ENCODE data around the gene CRB3.

Gene CRB3

DNA sequence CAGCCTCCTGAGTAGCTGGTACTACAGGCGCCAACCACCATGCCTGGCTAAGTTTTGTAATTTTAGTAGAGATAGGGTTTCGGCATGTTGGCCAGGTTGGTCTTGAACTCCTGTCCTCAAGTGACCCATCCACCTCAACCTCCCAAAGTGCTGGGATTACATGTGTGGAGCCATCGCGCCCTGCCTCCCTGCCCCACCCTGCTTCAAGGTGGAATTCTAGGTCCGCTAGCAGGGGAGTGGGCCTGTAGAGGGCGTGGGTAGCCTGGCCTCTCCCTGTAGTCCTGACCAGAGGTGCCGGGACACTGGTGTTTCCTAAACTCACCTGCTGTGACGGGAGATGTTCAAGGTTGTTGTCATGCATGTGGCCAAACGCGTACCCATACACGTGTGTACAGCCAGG is 30.9 kb upstream of the CRB3 start:
- DNase-seq (ENCODE audit: low spot score), result no peak

DNA sequence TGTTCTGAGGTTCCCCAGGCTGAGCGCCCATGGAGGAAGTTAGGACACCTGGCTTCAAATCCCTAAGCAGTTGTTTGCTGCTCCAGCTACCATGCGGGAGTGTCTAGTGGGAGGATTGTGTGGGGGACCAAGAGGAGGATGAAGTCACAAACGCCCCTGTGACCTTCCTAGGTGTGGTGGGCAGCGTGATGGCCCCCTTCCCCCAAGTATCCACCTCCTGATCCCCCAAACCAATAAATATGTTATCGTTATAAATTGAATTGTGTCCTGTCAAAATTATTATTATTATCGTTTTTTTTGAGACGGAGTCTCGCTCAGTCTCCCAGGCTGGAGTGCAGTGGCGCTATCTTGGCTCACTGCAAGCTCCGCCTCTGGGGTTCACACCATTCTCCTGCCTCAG is 30.4 kb upstream of the CRB3 start, which contains the start of gene SLC25A41:
Gene SLC25A41 (minus strand): TSS at position 101 of the 400 bp plus-strand sequence. CDS start 70 bp downstream, at position 31.
- DNase-seq (ENCODE audit: low spot score), result no peak

DNA sequence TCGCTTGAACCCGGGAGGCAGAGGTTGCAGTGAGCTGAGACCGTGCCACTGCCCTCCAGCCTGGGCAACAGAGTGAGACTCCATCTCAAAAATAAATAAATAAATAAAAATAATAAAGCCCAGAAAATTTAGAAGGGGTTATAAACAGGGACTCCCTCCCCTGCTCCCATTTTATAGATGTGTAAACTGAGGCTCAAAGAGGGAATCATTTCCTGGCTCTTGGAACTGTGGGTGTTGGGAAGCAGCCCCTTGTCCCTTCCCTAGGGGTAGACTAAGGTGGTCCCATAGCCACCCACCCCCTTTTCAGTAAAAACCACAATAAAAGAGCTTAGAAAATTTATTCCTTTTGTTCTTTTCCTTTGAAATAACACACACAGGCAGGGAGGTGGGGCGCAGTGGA is 24.3 kb upstream of the CRB3 start:
- DNase-seq (ENCODE audit: low spot score), result no peak

DNA sequence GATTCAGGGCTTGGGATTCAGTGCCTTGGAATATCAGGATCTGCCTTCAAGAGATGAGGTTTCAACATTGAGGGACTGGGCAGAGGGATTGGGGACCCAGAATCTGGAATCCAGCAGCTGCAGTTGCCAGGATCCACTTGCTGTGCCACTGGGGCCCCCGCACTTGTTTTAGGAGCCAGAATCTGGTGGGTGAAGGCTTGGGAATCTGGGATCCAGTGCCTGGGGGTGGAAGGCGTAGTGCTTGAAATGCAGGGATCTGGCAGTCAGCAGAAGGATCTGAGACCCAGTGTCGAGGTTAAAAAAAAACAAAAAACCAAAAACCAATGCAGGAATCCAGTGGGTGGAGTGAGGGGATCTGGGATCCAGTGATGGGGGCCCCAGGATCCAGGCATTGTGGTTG is 23.2 kb upstream of the CRB3 start:
- DNase-seq (ENCODE audit: low spot score), result no peak

DNA sequence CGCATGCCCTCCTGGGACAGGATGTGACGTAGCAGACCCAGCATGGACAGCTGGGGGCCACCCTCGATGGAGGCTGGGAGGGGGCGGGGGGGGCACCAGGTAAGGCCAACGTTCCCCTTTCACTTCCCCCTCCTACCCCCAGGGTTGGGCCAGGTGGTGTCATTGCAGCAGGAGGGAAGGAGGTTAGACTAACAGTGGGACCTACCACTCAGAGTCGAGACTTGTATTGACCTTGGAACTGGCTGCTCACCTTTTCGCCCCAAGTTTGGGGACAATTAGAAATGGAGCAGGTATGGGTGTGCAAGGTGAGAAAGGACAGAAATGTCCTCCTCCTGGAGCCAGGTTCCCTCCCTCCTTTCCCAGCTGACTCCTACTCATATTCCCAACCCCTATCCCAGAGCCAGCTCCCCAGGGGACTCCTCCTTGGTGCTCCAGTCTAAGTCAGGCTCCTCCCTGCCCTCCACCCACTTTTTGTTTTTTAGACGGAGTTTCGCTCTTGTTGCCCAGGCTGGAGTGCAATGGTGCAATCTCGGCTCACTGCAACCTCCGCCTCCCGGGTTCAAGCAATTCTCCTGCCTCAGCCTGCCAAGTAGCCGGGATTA is 21.9 kb upstream of the CRB3 start:
- no peak for DNase-seq (ENCODE audit: low spot score)

DNA sequence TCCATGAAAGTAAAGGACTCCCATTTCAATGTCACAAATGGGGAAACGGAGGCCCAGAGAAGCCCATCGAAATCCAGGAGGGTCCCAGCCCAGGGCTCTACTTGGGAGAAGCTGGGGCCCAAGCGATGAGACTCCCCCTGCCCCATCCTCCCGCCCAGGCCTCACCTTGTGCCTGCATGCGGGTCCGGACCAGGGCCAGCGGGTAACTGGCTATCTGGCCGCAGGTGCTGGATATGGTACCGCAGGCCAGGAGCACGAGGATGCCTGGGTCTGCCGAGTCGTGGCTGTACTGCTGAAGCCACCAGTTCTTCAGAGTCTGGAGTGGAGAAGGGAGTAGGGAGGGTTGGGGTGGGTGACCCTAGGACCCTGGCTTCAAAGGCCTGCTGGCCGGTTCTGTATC is 20.1 kb upstream of the CRB3 start:
- DNase-seq (ENCODE audit: low spot score), result no peak

DNA sequence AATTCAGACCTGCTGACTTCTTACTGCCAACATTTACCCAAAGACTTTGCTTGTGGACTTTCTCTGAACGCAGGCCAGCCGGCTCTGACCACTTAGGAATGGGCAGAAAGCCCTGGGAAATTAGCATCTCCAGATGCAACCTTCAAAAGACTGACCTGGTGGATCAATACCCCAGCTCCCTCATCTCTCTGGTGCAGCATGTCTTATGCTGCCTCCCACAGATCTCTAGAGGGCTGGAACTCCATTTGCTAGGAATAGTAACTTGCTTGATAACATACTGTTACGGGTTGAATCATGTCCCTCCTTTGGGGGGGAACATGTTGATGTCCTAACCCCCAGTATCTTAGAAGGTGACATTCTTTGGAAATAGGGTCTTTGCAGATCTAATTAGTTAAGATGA is 17.6 kb upstream of the CRB3 start:
- DNase-seq (ENCODE audit: low spot score), result no peak

DNA sequence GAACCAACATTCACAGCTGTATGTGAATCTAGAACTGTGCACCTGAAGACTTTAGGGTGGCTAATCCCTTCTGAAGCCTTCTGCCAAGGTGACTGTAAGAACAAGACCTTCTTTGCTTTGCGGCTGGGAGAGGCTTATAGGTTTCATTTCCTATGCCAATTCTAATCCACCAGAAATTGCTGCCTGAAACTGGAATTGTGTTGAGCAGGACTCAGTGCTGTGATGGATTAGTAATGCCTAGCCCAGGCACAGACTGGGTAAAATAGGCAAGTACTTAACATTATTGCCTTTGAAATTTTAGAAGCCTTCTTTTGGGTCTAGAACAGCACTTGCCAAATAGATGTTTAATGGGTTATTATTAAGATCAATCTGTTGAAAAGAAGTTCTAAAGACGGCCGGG is 16.0 kb upstream of the CRB3 start:
- no peak for DNase-seq (ENCODE audit: low spot score)

DNA sequence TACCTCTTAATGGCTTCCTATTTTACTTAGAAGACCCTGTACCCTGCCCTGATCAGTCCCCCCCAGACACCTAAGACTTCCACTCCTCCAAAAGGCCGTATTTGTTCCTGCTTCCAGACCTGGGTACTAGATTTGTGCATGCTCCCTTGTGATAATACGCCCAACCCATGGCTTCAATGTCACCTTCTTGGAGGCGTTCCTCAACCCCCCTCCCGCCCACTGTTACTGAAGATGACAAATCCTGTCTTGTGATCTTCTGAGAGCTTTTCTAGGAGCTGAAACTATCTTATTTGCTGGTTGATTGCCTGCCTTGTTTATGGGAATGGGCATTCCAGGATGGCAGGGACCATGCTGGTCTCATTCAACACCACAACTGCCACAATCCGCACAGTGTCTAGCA is 13.9 kb upstream of the CRB3 start:
- no peak for DNase-seq (ENCODE audit: low spot score)

DNA sequence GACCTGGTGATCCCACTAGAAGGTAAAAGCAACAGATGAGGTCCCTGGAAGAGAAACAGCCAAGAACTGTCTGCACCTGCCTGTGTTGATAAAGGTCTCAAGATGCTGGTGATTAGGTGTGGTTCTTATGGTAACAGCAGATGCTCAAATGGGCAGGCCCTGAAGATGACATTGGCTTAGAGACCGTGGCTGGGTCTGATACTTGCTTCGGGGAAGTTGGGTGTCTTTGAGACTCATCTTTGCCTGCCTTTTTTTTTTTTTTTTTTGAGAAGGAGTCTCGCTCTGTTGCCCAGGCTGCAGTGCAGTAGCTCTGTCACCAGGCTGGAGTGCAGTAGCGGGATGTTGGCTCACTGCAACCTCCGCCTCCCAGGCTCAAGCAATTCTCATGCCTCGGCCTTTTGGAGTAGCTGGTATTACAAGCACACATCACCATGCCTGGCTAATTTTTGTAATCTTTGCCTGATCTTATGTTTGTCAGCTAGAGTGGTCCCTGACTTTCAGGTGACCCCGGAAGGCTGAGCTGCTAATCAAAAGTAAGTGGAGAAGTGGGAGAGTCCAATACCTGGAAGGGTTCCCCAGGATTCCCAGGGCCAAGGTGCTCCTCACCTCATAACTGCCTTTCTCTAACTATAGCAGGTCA is 12.4 kb upstream of the CRB3 start:
- DNase-seq (ENCODE audit: low spot score), result no peak

DNA sequence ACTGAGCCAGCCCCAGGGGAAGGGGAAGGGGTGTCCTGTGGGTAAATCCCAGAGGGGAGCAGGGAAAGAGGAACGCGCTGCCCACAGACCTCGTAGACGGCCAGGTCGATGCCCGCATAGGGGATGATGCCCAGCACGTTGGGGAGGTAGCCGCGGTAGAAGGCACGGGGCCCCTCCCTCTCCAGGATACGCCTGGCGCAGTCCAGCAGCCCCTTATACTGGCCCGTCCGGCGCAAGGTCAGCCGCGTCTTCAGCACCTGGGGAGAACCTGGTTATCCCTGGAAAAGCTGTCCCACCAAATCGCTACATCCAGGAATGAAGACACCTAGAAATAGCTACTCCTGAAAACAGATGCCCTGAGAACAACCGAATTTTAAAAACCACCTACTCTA is 11.9 kb upstream of the CRB3 start:
- no peak for DNase-seq (ENCODE audit: low spot score)

DNA sequence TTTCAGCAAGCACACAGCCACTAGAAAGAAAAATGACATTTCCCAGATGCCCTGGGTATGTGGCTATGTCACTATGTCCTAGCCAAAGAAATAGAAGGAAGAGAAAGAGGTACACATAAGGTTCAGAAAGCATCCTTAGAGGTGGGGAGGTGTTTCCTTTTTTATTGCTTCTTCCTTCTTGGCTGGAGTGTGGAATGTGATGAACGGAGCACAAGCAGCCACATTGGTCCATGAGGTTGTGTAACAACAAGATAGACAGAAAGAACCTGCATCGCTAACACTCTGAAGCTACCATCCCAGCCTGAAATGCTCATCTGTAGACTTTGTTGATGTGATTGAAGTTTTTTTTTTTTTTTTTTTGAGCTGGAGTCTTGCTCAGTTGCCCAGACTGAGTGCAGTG is 11.2 kb upstream of the CRB3 start:
- no peak for DNase-seq (ENCODE audit: low spot score)

DNA sequence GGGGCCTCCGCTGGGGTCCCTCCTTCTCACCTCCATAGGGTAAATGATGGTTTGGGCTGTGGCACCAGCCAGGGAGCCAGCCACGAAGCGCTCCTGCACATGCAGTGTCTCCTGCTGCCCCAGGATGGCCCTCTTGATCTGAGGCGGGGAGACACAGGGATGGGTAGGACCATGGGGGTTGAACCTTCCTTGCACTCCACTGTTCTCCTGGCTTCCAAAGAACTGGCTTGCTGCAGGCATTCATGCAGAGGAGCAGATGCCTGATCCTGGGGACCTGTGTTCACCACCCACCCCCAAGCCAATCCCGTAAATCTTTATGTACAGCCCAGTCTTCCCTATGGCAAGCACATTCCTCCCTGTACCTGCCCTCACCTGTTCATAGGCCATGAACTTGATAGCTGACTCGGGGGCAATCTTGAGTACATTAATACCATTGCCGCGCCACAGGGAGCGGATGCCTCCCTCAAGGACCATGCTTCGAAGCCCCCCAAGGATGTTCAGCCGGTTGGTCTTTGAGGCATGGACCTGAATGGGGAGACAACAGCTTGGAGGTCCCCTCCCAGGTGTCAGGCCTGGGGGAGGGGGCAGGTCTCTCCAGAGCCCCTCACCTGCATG is 10.0 kb upstream of the CRB3 start:
- no peak for DNase-seq (ENCODE audit: low spot score)

DNA sequence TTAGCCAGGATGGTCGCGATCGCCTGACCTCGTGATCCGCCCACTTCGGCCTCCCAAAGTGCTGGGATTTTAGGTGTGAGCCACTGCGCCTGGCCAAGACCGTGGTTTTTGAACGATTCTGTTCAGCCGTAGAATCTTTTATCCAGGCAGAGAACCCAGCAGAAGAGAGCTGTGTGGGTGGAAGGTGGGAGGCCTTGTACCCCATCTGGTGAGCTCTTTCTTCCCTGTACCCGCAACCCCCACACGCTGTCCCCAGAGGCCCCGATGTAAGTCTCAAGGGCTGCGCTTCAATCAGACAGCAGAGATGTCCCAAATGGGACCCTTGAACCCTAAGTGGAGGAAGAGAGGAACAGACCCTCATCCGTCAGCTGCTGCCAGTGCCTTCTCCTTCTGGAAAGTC is 8.1 kb upstream of the CRB3 start:
- no peak for DNase-seq (ENCODE audit: low spot score)

DNA sequence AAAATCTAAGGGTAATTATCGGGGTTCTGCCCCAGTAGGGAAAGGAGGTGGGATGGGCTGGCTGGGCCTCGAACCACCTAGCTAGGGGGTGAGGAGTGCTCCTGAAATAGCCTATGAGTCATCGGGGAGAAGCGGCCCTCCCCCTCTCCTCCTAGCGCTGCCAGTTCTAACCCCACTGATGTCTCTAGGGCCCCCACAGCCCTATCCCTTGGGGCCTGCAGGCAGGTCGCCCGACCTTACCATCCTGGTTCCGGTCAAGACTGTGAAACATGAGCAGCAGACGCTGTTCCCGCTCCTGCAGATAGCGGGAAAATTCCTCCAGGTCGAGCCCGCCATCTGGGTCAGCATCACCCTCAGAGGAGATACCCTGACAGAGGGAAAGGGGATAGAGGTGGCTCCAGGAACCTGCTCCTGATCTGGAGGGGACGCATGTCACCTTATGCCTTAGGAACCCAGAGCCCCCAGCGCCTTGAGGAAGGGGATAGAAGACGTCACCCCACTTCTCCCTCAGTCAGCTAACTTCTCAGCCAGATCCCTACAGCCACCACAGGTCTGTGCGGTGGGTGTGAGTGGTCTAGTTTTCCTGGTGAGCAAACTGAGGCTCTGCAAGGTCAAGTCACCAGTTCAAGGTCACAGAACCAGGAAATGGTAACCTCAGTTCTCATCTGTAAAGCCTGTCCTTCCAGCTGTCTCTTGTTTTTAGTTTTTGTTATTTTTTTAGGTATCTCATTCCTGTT is 5.9 kb upstream of the CRB3 start:
- no peak for DNase-seq (ENCODE audit: low spot score)

DNA sequence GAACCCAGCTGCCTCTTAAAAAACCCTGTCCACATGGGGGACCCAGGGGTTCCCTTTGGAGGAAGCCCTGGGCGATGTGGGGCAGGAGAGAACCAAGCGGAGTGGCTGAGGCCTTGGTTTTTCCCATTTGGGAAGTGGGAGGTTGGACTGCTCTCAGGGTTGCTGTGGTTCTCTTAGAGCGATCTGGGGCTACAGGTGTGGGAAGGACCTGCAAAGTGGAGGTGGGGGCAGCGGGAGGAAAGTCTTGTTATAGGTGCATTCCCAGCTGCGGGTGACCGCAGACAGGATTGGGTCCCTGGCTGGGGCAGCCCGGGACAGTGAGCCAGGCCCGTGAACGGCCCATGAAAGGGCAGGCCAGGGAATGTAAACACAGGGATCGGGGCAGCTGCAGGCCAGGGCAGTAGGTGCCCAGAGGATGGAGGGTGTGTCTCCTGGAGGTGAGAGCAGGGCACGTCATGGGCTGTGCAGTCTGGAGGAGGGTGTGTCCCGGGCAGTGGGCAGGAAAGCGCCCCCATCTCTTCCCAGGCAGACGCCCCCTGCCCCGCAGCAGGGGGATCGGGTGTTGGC is 5.3 kb upstream of the CRB3 start:
- DNase-seq (ENCODE audit: low spot score), result peak; percentile 18

DNA sequence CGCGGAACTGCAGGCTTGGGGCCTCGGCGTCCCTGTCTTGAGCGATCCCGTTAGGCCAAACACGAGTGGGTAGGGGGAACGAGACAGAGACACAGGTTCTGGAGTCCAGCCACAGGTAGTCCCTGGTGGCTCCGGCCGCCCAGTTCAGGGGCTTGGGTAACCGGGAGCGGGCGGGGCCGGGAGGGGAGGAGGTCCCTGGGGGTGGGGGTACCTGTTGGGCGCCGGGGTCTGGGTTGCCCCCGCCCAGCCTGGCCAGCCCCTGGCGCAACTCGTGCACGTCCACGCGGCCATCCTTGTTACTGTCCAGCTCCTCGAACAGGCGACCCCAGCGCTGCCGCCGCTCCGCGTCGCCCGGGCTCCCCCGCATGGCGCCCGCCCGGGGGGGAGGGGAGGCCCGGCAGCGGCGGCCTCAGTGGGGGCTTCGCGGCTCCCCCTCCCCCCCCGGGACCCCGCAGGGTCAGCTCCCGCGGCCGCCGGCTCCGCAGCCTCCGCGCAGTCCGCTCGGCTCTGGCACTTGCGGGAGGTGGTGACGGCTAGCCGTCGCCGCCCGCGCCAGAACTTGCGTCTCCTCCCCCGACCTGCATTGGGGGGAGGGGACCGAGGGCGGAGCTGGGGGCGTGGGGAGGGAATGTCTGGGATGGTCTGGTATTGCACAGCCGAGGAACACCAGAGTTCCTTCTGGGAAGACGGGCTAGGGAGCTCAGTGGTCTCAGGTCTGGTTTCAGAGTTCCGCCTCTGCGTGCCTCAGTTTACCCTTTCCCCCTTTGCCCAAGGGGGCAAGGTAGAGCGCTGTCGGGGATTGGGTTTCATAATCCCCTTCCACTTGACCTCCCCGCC is 4.6 kb upstream of the CRB3 start, which contains the start of gene SLC25A23:
Gene SLC25A23 (minus strand): TSS at position 531 of the 837 bp plus-strand sequence. CDS start 164 bp downstream, at position 367.
- DNase-seq (ENCODE audit: low spot score), result peak; percentile 50

DNA sequence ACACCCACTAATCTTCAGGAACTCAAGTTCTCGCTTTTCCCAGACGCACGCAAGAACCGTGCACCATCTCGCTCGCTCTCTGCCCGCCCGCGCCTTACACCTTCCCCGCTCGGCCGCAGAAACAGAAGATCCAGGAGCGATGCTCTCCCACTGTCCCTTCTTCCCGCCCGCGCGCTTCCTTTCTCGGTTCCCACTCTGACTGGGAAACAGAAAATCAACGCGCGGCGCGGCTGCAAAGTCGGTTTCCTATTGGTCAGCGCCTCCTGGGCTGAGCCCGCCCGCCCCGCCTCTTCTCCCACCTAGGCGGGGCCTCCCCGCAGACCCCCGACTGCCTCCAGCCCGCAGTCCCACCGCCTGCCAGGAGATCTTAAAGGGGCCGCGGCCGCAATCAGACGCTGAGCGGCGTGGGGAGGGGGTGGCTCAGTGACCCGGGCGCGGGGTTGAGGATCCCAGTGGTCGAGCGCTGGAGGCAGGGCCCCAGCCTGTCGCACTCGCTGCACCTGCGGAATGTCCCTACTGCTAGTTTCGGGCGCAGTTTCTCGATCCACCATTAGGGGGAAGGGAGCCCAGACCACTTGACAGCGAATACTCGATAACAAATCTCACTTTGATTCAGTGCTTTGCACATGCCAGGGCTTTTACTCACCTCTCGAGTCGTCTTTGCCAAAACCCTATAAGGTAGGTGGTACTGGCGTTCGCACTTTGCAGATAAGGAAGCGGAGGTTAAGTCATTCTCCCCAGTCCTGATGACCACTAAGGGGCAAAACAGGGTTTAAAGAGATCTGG is 3.8 kb upstream of the CRB3 start:
- DNase-seq (ENCODE audit: low spot score), result peak; percentile 97

DNA sequence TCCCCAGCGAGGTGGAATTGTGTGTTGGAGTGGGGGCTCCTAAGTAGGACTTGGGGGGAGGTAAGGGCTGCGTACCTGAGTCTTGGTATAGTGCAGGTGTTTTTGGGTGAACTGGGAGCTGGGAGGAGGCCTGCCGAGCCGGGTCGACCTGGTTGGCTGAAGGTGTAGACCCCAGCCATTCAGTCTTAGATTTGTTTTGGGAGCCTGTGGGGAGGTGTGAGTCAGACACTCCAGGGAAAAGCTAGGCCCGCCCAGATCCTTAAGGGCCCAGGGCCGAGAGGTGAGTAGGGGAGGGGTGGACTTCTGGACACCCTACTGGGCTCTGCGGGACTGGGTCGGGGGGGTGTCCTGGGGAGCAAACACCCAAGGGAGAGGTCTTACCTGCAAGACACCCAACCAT is 935 bp downstream of the CRB3 start:
- DNase-seq (ENCODE audit: low spot score), result no peak

DNA sequence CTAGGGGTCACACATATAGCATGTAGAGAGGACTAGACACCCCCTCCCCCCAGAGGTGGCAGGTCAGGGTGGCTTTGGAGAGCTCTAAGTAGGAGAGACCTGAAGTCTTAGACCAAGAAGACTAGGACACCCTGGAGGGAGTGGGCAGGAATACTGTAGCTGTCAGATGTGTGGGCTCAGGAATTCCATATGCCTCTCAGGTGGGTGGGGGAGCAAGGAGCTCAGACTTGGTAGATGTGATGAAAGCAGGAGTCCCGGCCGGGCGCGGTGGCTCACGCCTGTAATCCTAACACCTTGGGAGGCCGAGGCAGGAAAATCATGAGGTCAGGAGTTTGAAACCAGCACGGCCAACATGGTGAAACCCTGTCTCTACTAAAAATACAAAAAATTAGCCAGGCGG is 1.6 kb downstream of the CRB3 start:
- no peak for DNase-seq (ENCODE audit: low spot score)

All from SW480 (cell line).